G401 (cell line): ENCODE measurements around the gene HARBI1. TPM values are rescaled to one million over a fixed set of nuclear protein-coding genes. Genes with fewer than 3 reads are reported as not detected.

Source experiments
- DNase-seq: peaks from one replicate; pipeline ENCODE4 v3.0.0-alpha.2; 2015; ENCODE audit warnings: low spot score
- in situ Hi-C: cut with HindIII; loops from 2 replicates; pipeline ENCODE4 v1.10.0; 2016; ENCODE audit warnings: low sequenced_read_pairs, mixed read lengths
- total RNA-seq: library from RNA; depleted of rRNA; stranded (reverse); fragments of >200 nt; shearing (Covaris generic); gene quantifications from 2 replicates; pipeline ENCODE4 v1.2.3, GENCODE V29; 2014; rRNA removed

HARBI1 gene
- 0.62 and 2.4 TPM in 2 replicates for total RNA-seq

DNA sequence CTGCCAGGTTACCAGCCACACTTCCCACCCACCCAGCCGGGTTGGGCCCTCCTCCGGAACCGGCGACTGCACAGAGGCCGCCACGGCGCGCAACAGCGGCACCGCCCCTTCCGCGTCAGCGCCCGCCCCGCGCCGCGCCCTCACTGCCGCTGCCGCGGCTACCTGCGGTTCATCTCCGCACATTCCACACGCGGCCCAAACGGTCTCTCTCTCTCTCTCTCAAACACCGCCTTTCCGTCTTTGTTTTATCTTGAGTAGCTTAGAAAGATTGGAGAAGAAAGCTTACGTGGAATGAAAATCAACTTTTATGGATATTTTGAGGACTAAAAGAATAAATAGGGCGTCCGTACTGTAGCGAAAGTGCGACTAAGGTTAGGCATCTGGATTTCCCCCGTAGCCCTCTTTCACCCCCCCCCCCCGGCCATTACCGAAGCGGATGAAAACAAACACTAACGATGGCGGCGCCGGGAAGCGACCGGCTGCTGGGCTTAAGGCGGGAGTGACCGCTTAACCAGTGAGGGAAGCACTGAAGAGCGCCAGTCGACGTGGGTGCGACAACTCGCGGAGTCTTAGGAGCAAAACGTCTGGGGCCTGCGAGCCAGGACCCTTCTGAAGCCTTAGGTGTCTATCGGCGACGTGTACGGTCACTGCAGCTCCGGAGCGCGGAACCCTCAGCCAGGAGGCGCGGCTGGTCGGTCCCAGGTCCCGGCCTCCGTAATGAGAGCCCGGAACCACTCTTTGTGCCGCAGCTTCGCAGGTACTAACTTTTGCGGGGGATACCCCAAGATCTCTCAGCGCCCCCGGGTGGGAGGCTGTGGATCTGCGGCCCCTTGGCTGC is at the start of gene HARBI1, which contains the start of gene ATG13:
HARBI1 (minus strand) TSS at position 94 of the 838 bp plus-strand sequence. CDS start 990 bp downstream, outside the sequence.
ATG13 (plus strand) TSS at position 420 of the 838 bp plus-strand sequence. CDS start 26,739 bp downstream, outside the sequence.
- DNase-seq: peak; percentile 81
- in situ Hi-C loops: no loop called here

- no peak for DNase-seq
- in situ Hi-C loops: no loop called here
These were observed 49.5 kb upstream of the HARBI1 start for GRCh38 chr11:46666516-46666915.

GRCh38 chr11:46665356-46665755 is 48.3 kb upstream of the HARBI1 start:
- in situ Hi-C loops: no loop called here
- no peak for DNase-seq

GRCh38 chr11:46664612-46665011 is 47.6 kb upstream of the HARBI1 start:
- no peak for DNase-seq
- in situ Hi-C loops: no loop called here

GRCh38 chr11:46663277-46663940 is 46.4 kb upstream of the HARBI1 start:
- DNase-seq: no peak
- in situ Hi-C loops: no loop called here

- DNase-seq: no peak
- in situ Hi-C loops: no loop called here
These were observed 45.3 kb upstream of the HARBI1 start for GRCh38 chr11:46662366-46662765.

- DNase-seq: no peak
- in situ Hi-C loops: no loop called here
These were observed 44.8 kb upstream of the HARBI1 start for GRCh38 chr11:46661836-46662235.

DNA sequence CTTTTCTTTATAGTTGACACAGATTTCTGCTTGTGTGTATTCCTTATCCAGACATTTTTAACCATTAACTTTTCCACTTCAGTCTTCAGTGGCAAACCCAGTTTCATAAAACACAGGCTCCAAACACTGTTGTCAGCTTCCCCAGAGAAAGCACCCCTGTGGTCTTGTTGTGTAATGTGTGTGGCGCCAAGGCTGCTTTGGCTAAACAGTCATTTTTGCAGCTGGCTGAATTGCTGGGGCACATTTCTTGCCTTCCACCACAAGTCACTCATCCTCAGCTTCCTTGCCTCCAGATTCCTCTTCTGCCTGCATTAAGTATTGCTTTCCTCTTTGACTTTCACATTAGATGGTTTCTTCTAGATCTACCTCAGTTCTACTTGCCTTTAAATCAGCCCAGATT is 42.9 kb upstream of the HARBI1 start:
- DNase-seq: no peak
- in situ Hi-C loops: no loop called here

GRCh38 chr11:46658259-46658658 is 41.2 kb upstream of the HARBI1 start:
- in situ Hi-C loops: no loop called here
- no peak for DNase-seq

DNA sequence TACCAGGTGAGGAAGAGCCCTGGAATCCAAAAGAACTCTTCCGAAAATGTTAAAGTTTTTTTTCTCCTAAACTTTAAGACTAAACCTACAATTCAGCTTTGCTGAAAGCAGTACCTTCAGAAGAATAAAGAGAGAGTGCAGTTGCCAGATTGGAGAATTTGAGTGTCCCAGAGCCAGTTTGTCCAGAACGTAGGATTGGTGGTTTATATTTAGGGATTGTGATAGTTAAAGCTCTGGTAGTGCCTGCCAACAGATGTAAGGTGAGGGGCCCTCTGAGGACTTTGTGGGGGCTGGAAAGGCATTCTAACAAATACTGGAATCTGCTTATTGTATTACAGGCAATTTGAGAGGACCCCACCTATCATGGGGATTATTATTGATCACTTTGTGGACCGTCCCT is 40.2 kb upstream of the HARBI1 start:
- in situ Hi-C loops: no loop called here
- no peak for DNase-seq

- in situ Hi-C loops: no loop called here
- DNase-seq: no peak
These were observed 38.6 kb upstream of the HARBI1 start for GRCh38 chr11:46655631-46656030.

GRCh38 chr11:46649180-46649738 is 32.2 kb upstream of the HARBI1 start:
- in situ Hi-C loops: no loop called here
- peak; percentile 23 for DNase-seq

GRCh38 chr11:46643986-46644385 is 27.0 kb upstream of the HARBI1 start:
- DNase-seq: no peak
- in situ Hi-C loops: no loop called here

DNA sequence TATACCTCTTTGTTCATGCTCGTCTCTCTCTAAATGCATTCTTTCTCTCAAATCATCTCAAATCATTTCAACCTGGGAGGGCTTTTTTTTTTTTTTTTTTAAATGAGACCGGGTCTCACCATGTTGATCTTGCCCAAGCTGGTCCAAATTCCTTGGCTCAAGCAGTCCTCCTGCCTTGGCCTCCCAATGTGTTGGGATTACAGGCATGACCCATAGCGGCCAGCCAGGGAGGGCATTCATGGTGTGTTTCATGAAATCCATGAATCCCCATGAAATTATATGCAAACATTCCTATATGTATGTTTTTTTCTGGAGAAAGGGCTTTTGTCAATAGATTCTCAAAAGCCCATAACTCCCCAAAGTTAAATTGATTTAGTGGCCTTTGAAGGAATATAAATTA is 26.5 kb upstream of the HARBI1 start:
- no peak for DNase-seq
- in situ Hi-C loops: no loop called here

GRCh38 chr11:46642627-46643335 is 25.8 kb upstream of the HARBI1 start:
- no peak for DNase-seq
- in situ Hi-C loops: no loop called here

DNA sequence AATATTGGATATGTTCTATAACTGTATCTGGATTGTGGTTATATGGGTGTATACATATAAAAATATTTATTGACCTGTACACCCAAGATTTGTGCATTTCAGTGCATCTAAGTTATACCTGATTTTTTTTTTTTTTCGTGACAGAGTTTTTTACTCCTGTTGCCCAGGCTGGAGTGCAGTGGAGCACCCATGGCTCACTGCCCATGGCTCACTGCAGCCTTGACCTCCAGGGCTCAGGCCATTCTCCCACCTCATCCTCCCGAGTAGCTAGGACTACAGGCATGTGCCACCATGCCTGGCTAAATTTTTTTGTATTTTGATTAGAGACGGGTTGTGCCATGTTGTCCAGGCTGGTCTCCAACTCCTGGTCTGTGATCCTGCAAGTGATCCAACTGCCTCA is 24.6 kb upstream of the HARBI1 start:
- in situ Hi-C loops: no loop called here
- no peak for DNase-seq

GRCh38 chr11:46640036-46640788 is 23.2 kb upstream of the HARBI1 start:
- DNase-seq: no peak
- in situ Hi-C loops: no loop called here

GRCh38 chr11:46639197-46639839 is 22.3 kb upstream of the HARBI1 start:
- in situ Hi-C loops: no loop called here
- DNase-seq: no peak
